A673 (cell line): Measurements from ENCODE around the gene SYN1. TPM values are rescaled to one million over a fixed set of nuclear protein-coding genes. Genes with fewer than 3 reads are reported as not detected.

Experiments
- BruUV-seq: library from RNA; stranded (reverse); fragments of 400-500 nt; replicated peaks from 2 replicates; lab custom pipeline; 2021; lab: Mats Ljungman, UMichigan
- CTCF ChIA-PET: fragments of 300-600 bp; sonication (Branson Sonifier 250); formaldehyde crosslinking; loops from one replicate; lab custom pipeline; 2022; ENCODE audit warnings: antibody characterized with exemption; lab: Charles Lee
- POLR2A ChIA-PET: fragments of 300-600 bp; sonication (Branson Sonifier 250); formaldehyde crosslinking; loops from one replicate; lab custom pipeline; 2022; ENCODE audit warnings: antibody characterized with exemption; ENCODE audit not compliant: low non-redundant PET; lab: Charles Lee
- DNase-seq: peaks from one replicate; pipeline ENCODE4 v3.0.0-alpha.2; 2015; ENCODE audit warnings: low spot score
- H3K27ac ChIP-seq: fragments of 200-600 bp; sonication (generic); 2 replicates; pipeline ENCODE4 v1.5.1; 2016; ENCODE audit warnings: mixed run types, low read depth, mild to moderate bottlenecking, mixed read lengths, antibody characterized with exemption, low read length; ENCODE audit not compliant: poor library complexity, severe bottlenecking
- H3K27me3 ChIP-seq: fragments of 200-600 bp; sonication (generic); replicated peaks from 2 replicates; pipeline ENCODE4 v1.6.1; 2017; ENCODE audit warnings: mixed run types, low read depth, mild to moderate bottlenecking, mixed read lengths, antibody characterized with exemption, low read length; ENCODE audit not compliant: insufficient read depth, poor library complexity
- H3K36me3 ChIP-seq: fragments of 200-600 bp; sonication (generic); 2 replicates; pipeline ENCODE4 v1.6.1; 2016; ENCODE audit warnings: mixed run types, mild to moderate bottlenecking, mixed read lengths, antibody characterized with exemption, low read length; ENCODE audit not compliant: insufficient read depth, poor library complexity, severe bottlenecking
- H3K4me1 ChIP-seq: fragments of 200-600 bp; sonication (generic); 2 replicates; pipeline ENCODE4 v1.6.1; 2017; ENCODE audit warnings: mixed run types, mild to moderate bottlenecking, mixed read lengths, antibody characterized with exemption, low read length; ENCODE audit not compliant: insufficient read depth, poor library complexity, severe bottlenecking
- H3K4me3 ChIP-seq: fragments of 200-600 bp; sonication (generic); 2 replicates; pipeline ENCODE4 v1.5.1; 2016; ENCODE audit warnings: low read depth, mixed run types, mild to moderate bottlenecking, mixed read lengths, low read length; ENCODE audit not compliant: poor library complexity, severe bottlenecking
- H3K9me3 ChIP-seq: fragments of 200-600 bp; sonication (generic); 2 replicates; pipeline ENCODE4 v1.6.1; 2016; ENCODE audit warnings: mixed run types, low read depth, mild to moderate bottlenecking, mixed read lengths, antibody characterized with exemption, low read length; ENCODE audit not compliant: poor library complexity, severe bottlenecking
- EZH2 ChIP-seq: fragments of 200-600 bp; sonication (generic); IDR thresholded peaks from 2 replicates; pipeline ENCODE4 v1.6.1; 2017; ENCODE audit warnings: borderline replicate concordance, low read depth, mild to moderate bottlenecking, mixed read lengths, antibody characterized with exemption, low read length; ENCODE audit not compliant: poor library complexity, severe bottlenecking
- intact Hi-C: fragments of 100-400 bp; cut with micrococcal nuclease; formaldehyde crosslinking; loops from one replicate; pipeline ENCODE4 v1.10.0; 2022; ENCODE audit not compliant: unreplicated experiment
- total RNA-seq: library from RNA; stranded (reverse); gene quantifications from 2 replicates; pipeline ENCODE4 v1.2.3, GENCODE V29; 2021
- TF ChIP-seq, protein P1 (sequence below): fragments of 300-800, 200-600 bp; sonication (generic); conservative IDR thresholded peaks from 2 replicates; pipeline ENCODE4 v1.5.1; 2017; ENCODE audit warnings: low read depth, mild to moderate bottlenecking, antibody characterized with exemption, low read length, moderate library complexity, mixed read lengths

SYN1 gene
- total RNA-seq, 1 experiment from 2014 or later = 9.2 TPM

DNA sequence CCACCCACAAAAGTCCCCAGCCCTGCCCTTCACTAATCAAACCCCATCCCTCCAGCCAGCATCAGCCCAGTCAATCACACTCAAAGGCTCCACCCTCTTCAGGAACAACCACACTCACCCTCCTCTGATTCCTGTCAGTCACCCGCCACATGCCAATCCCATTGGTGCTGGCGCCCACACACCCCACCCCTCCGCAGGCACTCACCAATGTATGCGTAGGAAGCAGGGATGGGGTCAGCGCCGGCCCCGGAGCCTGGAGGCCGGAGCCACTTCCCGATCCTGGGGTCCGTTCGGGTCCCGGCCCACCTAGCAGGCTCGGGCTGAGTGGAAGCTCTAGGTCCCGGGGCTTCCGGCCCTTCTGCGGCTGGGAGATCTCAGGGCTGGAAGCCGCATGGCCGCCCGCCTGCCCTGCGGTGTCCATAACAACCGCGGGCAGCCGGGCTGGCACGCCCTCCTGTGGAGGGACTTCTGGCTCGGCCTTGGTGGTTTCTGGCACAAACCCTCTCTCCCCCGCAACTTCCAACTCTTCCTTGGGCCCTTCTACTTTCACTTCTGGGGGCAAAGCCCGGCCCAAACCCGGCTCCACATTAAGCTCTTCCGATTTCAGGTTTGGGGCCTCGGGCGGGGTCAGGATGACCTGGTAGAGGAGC, 18.0 kb upstream of the SYN1 start:
- BruUV-seq = no TSS peak
- TF ChIP-seq, protein P1, sequence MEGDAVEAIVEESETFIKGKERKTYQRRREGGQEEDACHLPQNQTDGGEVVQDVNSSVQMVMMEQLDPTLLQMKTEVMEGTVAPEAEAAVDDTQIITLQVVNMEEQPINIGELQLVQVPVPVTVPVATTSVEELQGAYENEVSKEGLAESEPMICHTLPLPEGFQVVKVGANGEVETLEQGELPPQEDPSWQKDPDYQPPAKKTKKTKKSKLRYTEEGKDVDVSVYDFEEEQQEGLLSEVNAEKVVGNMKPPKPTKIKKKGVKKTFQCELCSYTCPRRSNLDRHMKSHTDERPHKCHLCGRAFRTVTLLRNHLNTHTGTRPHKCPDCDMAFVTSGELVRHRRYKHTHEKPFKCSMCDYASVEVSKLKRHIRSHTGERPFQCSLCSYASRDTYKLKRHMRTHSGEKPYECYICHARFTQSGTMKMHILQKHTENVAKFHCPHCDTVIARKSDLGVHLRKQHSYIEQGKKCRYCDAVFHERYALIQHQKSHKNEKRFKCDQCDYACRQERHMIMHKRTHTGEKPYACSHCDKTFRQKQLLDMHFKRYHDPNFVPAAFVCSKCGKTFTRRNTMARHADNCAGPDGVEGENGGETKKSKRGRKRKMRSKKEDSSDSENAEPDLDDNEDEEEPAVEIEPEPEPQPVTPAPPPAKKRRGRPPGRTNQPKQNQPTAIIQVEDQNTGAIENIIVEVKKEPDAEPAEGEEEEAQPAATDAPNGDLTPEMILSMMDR = no peak
- TF ChIP-seq EZH2 = no peak
- CTCF ChIA-PET = no interaction called here
- Histone ChIP-seq H3K9me3 (no peaks in the 10 kb centered on the region), H3K4me1 (no peaks in the 10 kb centered on the region), H3K4me3 (no peak overlapping the region), H3K36me3 (peaks cover 36% of the 10 kb centered on the region), H3K27ac (no peak overlapping the region), H3K27me3 (no peaks in the 10 kb centered on the region)
- intact Hi-C loops = no loop called here
- no peak for DNase-seq
- POLR2A ChIA-PET = no interaction called here

DNA sequence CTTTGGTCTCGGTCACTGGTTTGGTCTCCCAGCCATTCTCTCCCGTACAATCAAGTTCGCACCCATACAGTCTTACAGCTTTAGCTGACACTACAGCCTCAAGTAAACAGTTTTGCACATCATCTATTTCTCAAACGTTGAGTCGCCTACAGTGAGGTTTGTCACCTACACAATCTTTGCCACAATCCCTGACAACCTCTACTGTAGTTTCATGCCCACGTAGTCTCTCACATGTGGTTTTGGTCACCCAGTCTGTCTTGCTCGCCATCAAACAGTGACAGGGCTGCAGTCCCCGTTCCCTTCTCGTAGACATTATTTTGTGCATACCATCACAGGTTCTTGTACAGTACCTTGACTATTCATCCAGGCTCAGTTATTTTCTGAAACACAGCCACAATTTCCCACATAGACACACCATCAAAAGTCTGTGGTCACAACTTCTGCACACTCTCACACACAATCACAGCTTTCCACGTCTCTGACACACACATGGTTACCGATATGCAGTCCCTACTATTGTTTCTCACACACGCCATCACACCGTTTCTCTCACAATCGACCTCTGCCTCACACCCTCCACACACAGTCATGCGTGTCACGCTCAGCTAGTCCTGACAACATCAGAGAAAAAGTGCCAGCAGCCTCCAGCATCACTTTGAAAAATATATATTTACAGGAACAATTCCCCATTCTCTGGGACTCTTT, 15.4 kb upstream of the SYN1 start:
- CTCF ChIA-PET = no interaction called here
- no peaks in the 10 kb centered on the region for H3K27me3 ChIP-seq
- intact Hi-C loops = no loop called here
- DNase-seq = no peak
- no peak overlapping the region for H3K27ac ChIP-seq
- H3K9me3 ChIP-seq = no peaks in the 10 kb centered on the region
- POLR2A ChIA-PET = no interaction called here
- no peaks in the 10 kb centered on the region for H3K4me1 ChIP-seq
- no TSS peak for BruUV-seq
- peaks cover 23% of the 10 kb centered on the region for H3K36me3 ChIP-seq
- no peak overlapping the region for H3K4me3 ChIP-seq
- TF ChIP-seq EZH2 = no peak
- TF ChIP-seq, protein P1 = no peak

DNA sequence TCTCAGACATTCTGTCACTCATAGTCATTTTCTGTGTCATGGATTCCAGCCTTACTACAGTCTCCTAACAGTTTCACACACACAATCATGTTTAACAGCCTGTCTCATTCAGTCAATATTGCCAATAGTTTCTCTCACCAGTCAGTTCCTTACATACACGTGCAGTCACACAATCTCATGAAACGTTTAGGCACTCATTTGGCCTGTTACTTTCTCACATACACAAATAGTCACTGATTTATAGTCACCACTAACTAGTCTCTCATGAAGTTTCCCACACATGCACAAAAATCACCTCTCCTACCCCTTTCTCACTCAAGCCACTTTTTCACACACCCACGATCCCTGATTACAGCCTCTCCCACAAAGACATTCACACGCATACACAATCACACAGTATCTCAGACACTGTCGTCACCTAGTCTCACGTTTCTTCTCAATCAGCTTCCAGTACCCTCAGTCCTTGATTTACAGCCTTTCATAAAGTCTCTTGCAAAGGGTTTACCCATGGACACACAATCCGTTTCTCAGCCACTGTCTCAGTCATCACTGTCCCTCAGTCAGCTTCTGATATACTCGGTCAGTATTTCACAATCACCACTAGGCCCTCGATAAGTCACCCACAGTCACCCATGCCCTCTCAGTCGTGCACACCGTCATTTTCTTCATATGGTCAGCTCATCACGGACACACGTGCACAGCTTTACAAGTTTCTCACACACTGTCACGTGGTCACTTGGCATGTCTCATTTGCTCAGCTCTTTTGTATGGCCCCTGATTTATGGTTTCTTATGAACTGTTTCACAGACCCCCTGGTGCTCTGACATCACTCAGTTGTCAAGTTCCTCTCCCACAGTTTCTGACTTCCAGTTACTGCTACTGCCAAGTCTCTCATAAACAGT, 14.3 kb upstream of the SYN1 start:
- ChIA-PET POLR2A (no interaction called here), CTCF (no interaction called here)
- Histone ChIP-seq H3K36me3 (peaks cover 16% of the 10 kb centered on the region), H3K27me3 (no peaks in the 10 kb centered on the region), H3K9me3 (no peaks in the 10 kb centered on the region), H3K27ac (no peak overlapping the region), H3K4me1 (no peaks in the 10 kb centered on the region), H3K4me3 (no peak overlapping the region)
- DNase-seq = peak; percentile 24
- intact Hi-C loops = no loop called here
- TF ChIP-seq, protein P1 = no peak
- TF ChIP-seq EZH2 = no peak
- no TSS peak for BruUV-seq
